ENCODE results near the gene AUH.

Gene AUH

DNA sequence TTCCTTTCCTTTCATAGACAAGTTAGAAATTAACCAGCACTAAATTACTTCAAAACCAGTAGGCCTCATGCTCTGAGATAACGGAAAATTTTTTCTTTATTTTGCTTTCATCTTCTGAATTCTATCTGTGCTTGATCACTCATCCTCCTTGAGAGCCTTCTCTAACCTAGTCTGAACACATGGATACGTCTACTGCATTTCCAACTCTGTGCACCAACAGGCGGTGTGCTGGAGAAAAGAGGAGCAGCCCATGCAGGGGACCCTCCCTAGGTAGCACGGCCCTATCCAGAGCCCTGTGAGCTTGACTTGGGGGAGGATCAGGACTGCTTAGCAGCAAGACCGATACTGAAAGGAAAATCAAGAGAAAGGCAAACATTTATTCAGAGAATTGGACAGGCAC lies 149.8 kb downstream of the AUH start:
- Histone ChIP-seq H3K27me3 (no peaks in the 10 kb centered on the region), H3K4me3 (no peak overlapping the region), H3K27ac (no peak overlapping the region), H3K36me3 (peaks cover 0 to 2% (median 0%) of the 10 kb centered on the region in 3 donors), H3K9me3 (no peaks in the 10 kb centered on the region), H3K4me1 (peaks cover 0 to 19% (median 14%) of the 10 kb centered on the region in 4 donors)
- intact Hi-C loops (cut with DNase I; ENCODE audit: low total_unique reads): no loop called here
- TF ChIP-seq, protein P1, sequence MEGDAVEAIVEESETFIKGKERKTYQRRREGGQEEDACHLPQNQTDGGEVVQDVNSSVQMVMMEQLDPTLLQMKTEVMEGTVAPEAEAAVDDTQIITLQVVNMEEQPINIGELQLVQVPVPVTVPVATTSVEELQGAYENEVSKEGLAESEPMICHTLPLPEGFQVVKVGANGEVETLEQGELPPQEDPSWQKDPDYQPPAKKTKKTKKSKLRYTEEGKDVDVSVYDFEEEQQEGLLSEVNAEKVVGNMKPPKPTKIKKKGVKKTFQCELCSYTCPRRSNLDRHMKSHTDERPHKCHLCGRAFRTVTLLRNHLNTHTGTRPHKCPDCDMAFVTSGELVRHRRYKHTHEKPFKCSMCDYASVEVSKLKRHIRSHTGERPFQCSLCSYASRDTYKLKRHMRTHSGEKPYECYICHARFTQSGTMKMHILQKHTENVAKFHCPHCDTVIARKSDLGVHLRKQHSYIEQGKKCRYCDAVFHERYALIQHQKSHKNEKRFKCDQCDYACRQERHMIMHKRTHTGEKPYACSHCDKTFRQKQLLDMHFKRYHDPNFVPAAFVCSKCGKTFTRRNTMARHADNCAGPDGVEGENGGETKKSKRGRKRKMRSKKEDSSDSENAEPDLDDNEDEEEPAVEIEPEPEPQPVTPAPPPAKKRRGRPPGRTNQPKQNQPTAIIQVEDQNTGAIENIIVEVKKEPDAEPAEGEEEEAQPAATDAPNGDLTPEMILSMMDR (IDR thresholded peaks at IDR 0.05): no peak
- DNase-seq: no peak

DNA sequence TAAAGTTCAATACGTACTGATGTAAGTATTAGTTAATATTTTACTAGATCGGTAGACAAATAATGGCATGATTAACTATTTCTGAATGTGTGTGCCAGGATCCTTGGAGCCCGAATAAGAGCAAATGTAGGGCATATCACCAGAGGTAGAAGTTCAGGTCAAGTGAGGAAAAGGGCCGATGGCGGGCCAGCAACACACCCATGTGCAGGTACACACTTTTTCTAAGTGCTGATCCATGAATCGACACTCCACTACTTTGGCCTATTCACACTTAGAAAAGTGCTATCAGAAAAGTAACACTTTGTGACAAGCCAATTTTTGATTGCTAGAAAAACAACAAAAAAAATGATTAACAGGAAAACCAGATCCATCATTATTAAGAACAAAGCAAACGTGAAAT lies 150.3 kb downstream of the AUH start:
- intact Hi-C loops (cut with DNase I; ENCODE audit: low total_unique reads): no loop called here
- TF ChIP-seq, protein P1 (IDR thresholded peaks at IDR 0.05): no peak

DNA sequence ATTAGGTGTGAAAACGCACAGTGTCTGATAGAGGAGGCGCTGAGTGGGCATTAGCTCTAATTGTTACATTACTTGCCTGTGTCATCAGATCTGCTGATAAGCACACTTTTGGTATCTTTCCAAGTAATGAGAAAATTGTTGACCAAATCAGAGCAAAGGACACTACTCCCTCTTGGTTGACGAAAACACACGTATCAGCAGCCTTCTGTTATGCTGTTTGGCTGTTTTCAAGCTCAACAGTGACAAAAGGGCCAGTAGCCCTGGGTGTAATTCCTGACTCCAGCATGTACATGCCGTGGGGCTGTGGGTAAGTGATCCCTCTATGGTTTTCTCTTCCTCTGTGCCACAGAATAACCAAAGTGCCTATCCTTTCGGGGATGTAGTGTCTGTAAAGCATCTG lies 151.4 kb downstream of the AUH start:
- Histone ChIP-seq H3K27ac (no peak overlapping the region), H3K9me3 (no peaks in the 10 kb centered on the region), H3K36me3 (no peaks in the 10 kb centered on the region), H3K27me3 (no peaks in the 10 kb centered on the region), H3K4me3 (no peak overlapping the region), H3K4me1 (peaks cover 0 to 19% (median 14%) of the 10 kb centered on the region in 4 donors)
- DNase-seq: no peak
- TF ChIP-seq, protein P1 (IDR thresholded peaks at IDR 0.05): no peak
- intact Hi-C loops (cut with DNase I; ENCODE audit: low total_unique reads): no loop called here

More for the DNA sequence above, 150.3 kb downstream of the AUH start:
- H3K27ac ChIP-seq: no peak overlapping the region
- DNase-seq: no peak
- peaks cover 0 to 19% (median 14%) of the 10 kb centered on the region in 4 donors for H3K4me1 ChIP-seq
- no peak overlapping the region for H3K4me3 ChIP-seq
- H3K9me3 ChIP-seq: no peaks in the 10 kb centered on the region
- no peaks in the 10 kb centered on the region for H3K27me3 ChIP-seq
- no peaks in the 10 kb centered on the region for H3K36me3 ChIP-seq

DNA sequence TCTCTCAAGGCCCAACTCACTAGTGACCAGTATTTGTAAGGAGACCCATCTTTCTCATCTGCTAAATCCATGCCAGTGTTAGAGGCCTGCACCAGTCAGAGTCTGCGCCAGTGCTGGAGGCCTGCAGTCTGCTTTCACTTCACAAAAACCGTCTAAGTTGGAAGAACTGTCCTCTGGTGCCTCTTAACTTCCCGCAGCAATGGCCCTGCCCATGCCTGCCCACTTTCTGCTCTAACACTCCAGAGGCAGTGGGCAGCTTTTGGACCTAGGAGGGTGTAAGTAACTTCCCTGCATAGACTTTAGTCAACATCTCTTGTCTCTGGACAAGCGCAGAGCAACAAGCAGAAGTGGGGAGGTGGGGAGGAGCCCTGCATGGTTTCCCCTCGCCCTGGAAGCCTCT lies 152.9 kb downstream of the AUH start:
- Histone ChIP-seq H3K4me1 (peaks cover 0 to 19% (median 14%) of the 10 kb centered on the region in 4 donors), H3K9me3 (no peaks in the 10 kb centered on the region), H3K27ac (peak overlapping the region; percentile 49 to 66), H3K27me3 (no peaks in the 10 kb centered on the region), H3K4me3 (no peak overlapping the region), H3K36me3 (no peaks in the 10 kb centered on the region)
- TF ChIP-seq, protein P1 (IDR thresholded peaks at IDR 0.05): no peak
- intact Hi-C loops (cut with DNase I; ENCODE audit: low total_unique reads): no loop called here
- DNase-seq: no peak

DNA sequence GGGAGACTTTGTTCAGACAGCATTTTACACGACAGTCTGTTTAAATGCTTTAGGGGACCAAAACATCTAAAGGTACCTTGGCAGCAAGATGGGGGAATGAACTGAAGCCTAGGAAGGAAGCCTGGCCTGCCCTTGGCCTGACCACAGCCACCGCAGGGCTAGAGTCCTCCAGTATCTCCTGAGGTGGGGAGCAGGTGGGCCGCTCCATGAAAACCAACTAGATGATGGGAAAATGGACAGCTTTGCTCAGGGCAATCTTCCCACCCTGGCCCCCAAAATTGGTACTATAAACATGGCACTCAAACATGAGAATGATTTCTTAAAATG lies 153.3 kb downstream of the AUH start:
- Histone ChIP-seq H3K4me3 (peak overlapping the region in 1 of 2 donors; percentile 5), H3K27me3 (no peaks in the 10 kb centered on the region), H3K27ac (peak overlapping the region; percentile 49 to 66), H3K4me1 (peaks cover 0 to 19% (median 14%) of the 10 kb centered on the region in 4 donors), H3K9me3 (no peaks in the 10 kb centered on the region), H3K36me3 (no peaks in the 10 kb centered on the region)
- intact Hi-C loops (cut with DNase I; ENCODE audit: low total_unique reads): no loop called here
- TF ChIP-seq, protein P1 (IDR thresholded peaks at IDR 0.05): no peak
- DNase-seq: no peak
